K562 (cell line): ENCODE data around the gene CARD10. TPM values are rescaled to one million over a fixed set of nuclear protein-coding genes. Genes with fewer than 3 reads are reported as not detected.

Source experiments
- BRD9 ChIP-seq: fragments of 450-650 bp; IDR thresholded peaks from 2 replicates; pipeline ENCODE4 v1.6.1; 2018; ENCODE audit warnings: low read depth; ENCODE audit not compliant: partially characterized antibody
- CHD7 ChIP-seq: fragments of 200-600 bp; sonication (generic); IDR thresholded peaks from one replicate; pipeline ENCODE4 v1.6.1; 2012; ENCODE audit warnings: mild to moderate bottlenecking, low read depth, low read length, inconsistent platforms
- FOXK2 ChIP-seq, 2 experiments: fragments of 450-650 bp; IDR thresholded peaks in 1 of 2; conservative IDR thresholded peaks in 1 of 2; 2 replicates each; pipeline ENCODE4 v1.6.1; 2016; ENCODE audit warnings: low read depth in 2 of 2, mild to moderate bottlenecking in 1 of 2
- ZNF696 ChIP-seq: fragments of 250-450 bp; sonication (Bioruptor Pico); conservative IDR thresholded peaks from 2 replicates; pipeline ENCODE4 v1.4.0; 2020; ENCODE audit warnings: mild to moderate bottlenecking, moderate library complexity
- polyA plus RNA-seq, 8 experiments: library from polyadenylated mRNA; depleted of rRNA in 4 of 8; stranded (reverse) in 5 of 8; unstranded in 3 of 8; fragments of >200 nt; fragmentation: Nextera tagmentation in 2 of 8; fragmentation: Illumina TruSeq in 1 of 8; extraction: Ambion mirVana in 2 of 8; extraction: Trizol in 1 of 8; gene quantifications; 2 replicates each; pipeline versions ENCODE4 v1.2.1 to v1.2.3, GENCODE V29; 2011 to 2014; ENCODE audit warnings: inconsistent platforms in 1 of 8, missing spikeins in 1 of 8
- total RNA-seq, 7 experiments: library from RNA; depleted of rRNA in 6 of 7; stranded (reverse); fragments of >200 nt in 6 of 7; fragmentation: Illumina TruSeq in 2 of 7; extraction: Trizol in 2 of 7; gene quantifications; 2 replicates each; pipeline versions ENCODE4 v1.2.1 to v1.2.3, GENCODE V29; 2011 to 2021; ENCODE audit warnings: low replicate concordance in 1 of 7

CARD10 gene
- total and polyA plus RNA-seq, 9 of the 15 experiments (the other 6 are each of a cell fraction or from before 2014, with no cell fraction given), result 0.13 to 5.8 (median 1.6) TPM

- no peak for TF ChIP-seq CHD7
- no peak for TF ChIP-seq ZNF696
- TF ChIP-seq FOXK2 (conservative IDR thresholded peaks at IDR 0.05 in 1 of 2, IDR thresholded peaks at IDR 0.05 in 1 of 2; ENCODE audit: low read depth in 2 of 2), result no peak
- TF ChIP-seq BRD9, result no peak
Observed at GRCh38 chr22:37479196-37479595, 40.0 kb downstream of the CARD10 start (continued).
